Measurements from ENCODE around the gene NPAS3.

Gene NPAS3

GRCh38 chr14:33602396-33602795 lies 663.7 kb downstream of the NPAS3 start:
- DNase-seq: no peak

- DNase-seq: no peak
Observed at GRCh38 chr14:33606591-33606990, 667.9 kb downstream of the NPAS3 start.

GRCh38 chr14:33609582-33609981 lies 670.9 kb downstream of the NPAS3 start:
- no peak for DNase-seq

GRCh38 chr14:33610121-33610520 lies 671.4 kb downstream of the NPAS3 start:
- DNase-seq: no peak

- no peak for DNase-seq
Observed at GRCh38 chr14:33611405-33612196, 672.9 kb downstream of the NPAS3 start.

GRCh38 chr14:33612197-33612505 lies 673.5 kb downstream of the NPAS3 start:
- no peak for DNase-seq

GRCh38 chr14:33617154-33617553 lies 678.5 kb downstream of the NPAS3 start:
- DNase-seq: no peak

GRCh38 chr14:33618361-33619105 lies 679.9 kb downstream of the NPAS3 start:
- DNase-seq: no peak

- no peak for DNase-seq
Observed at GRCh38 chr14:33622496-33622895, 683.8 kb downstream of the NPAS3 start.

- no peak for DNase-seq
Observed at GRCh38 chr14:33629792-33630191, 691.1 kb downstream of the NPAS3 start.

- no peak for DNase-seq
Observed at GRCh38 chr14:33631021-33631420, 692.3 kb downstream of the NPAS3 start.

GRCh38 chr14:33631441-33631840 lies 692.8 kb downstream of the NPAS3 start:
- no peak for DNase-seq

GRCh38 chr14:33634631-33635030 lies 696.0 kb downstream of the NPAS3 start:
- DNase-seq: no peak

GRCh38 chr14:33636716-33637115 lies 698.0 kb downstream of the NPAS3 start:
- no peak for DNase-seq

GRCh38 chr14:33642080-33642479 lies 703.4 kb downstream of the NPAS3 start:
- no peak for DNase-seq

- DNase-seq: no peak
Observed at GRCh38 chr14:33642691-33643244, 704.1 kb downstream of the NPAS3 start.

- no peak for DNase-seq
Observed at GRCh38 chr14:33643426-33644181, 704.9 kb downstream of the NPAS3 start.

GRCh38 chr14:33646692-33647260 lies 708.1 kb downstream of the NPAS3 start:
- DNase-seq: no peak

GRCh38 chr14:33647385-33647786 lies 708.7 kb downstream of the NPAS3 start:
- DNase-seq: no peak

GRCh38 chr14:33650430-33650829 lies 711.8 kb downstream of the NPAS3 start:
- no peak for DNase-seq

- DNase-seq: no peak
Observed at GRCh38 chr14:33652566-33653307, 714.1 kb downstream of the NPAS3 start.

- no peak for DNase-seq
Observed at GRCh38 chr14:33653308-33653695, 714.6 kb downstream of the NPAS3 start.

Data from activated CD8-positive, alpha-beta memory T cell treated with anti-CD3 and anti-CD28 coated beads for 24 hours (primary cell).